ENCODE results near the gene CCL25. TPM values are rescaled to one million over a fixed set of nuclear protein-coding genes. Genes with fewer than 3 reads are reported as not detected.
"Not testable (repeated sequence)": the region's sequence is repeated elsewhere in the genome, so short reads cannot be mapped to it uniquely, and the experiment has no call there.

CCL25 gene, protein sequence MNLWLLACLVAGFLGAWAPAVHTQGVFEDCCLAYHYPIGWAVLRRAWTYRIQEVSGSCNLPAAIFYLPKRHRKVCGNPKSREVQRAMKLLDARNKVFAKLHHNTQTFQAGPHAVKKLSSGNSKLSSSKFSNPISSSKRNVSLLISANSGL
- polyA plus RNA-seq (ENCODE audit: low read depth in 6 of 6) = under 1 TPM in 1 of 6 donors, not detected in 5; 0.71 TPM

GRCh38 chr19:8052464-8052859 is at the start of gene CCL25:
Gene CCL25 (plus strand): TSS chr19:8052760. CDS start chr19:8053050, 290 bp downstream.
- Mint-ChIP-seq H3K27ac (peak within 1 kb of the TSS in 5 of 6 donors; percentile 35 to 82 (median 43)), H3K36me3 (no peaks in the 10 kb centered on the region), H3K9me3 (no peaks in the 10 kb centered on the region), H3K4me1 (peaks cover 11 to 21% (median 19%) of the 10 kb centered on the region in 3 donors), H3K4me3 (peak within 1 kb of the TSS; percentile 3 to 80 (median 52)), H3K27me3 (no peaks in the 10 kb centered on the region)
- ATAC-seq (ENCODE audit: low read depth in 2 of 2) (no peak), DNase-seq (no peak)

- Mint-ChIP-seq H3K27ac (peak overlapping the region; percentile 7 to 97 (median 83)), H3K4me3 (peak overlapping the region; percentile 81 to 98 (median 91)), H3K27me3 (no peaks in the 10 kb centered on the region), H3K9me3 (no peaks in the 10 kb centered on the region), H3K36me3 (no peaks in the 10 kb centered on the region), H3K4me1 (peaks cover 38 to 52% (median 39%) of the 10 kb centered on the region in 3 donors)
- no peak for DNase-seq
- no peak for ATAC-seq (ENCODE audit: low read depth in 2 of 2)
Measured at GRCh38 chr19:8004001-8004400, 48.6 kb upstream of the CCL25 start.

- H3K27me3 Mint-ChIP-seq = no peaks in the 10 kb centered on the region
- no peaks in the 10 kb centered on the region for H3K36me3 Mint-ChIP-seq
- DNase-seq (peak; percentile 23), ATAC-seq (ENCODE audit: low read depth in 2 of 2) (peak; percentile 15 to 22)
- H3K4me1 Mint-ChIP-seq = peaks cover 35 to 45% (median 36%) of the 10 kb centered on the region in 3 donors
- H3K4me3 Mint-ChIP-seq = peak overlapping the region; percentile 81 to 98 (median 91)
- H3K9me3 Mint-ChIP-seq = no peaks in the 10 kb centered on the region
- peak overlapping the region; percentile 7 to 97 (median 83) for H3K27ac Mint-ChIP-seq
Measured at GRCh38 chr19:8004723-8005513, 47.6 kb upstream of the CCL25 start.

GRCh38 chr19:8005534-8006256 is 46.9 kb upstream of the CCL25 start, which contains the start of gene ELAVL1:
Gene ELAVL1 (minus strand): TSS chr19:8005641. CDS start chr19:7991815, 13,826 bp downstream.
- H3K9me3 Mint-ChIP-seq = no peaks in the 10 kb centered on the region
- H3K4me1 Mint-ChIP-seq = peaks cover 35 to 40% (median 36%) of the 10 kb centered on the region in 3 donors
- H3K36me3 Mint-ChIP-seq = no peaks in the 10 kb centered on the region
- peak within 1 kb of the TSS; percentile 81 to 98 (median 92) for H3K4me3 Mint-ChIP-seq
- ATAC-seq (ENCODE audit: low read depth in 2 of 2) (peak; percentile 92 to 93), DNase-seq (peak; percentile 90)
- H3K27ac Mint-ChIP-seq = peak within 1 kb of the TSS; percentile 18 to 97 (median 90)
- H3K27me3 Mint-ChIP-seq = no peaks in the 10 kb centered on the region

DNA sequence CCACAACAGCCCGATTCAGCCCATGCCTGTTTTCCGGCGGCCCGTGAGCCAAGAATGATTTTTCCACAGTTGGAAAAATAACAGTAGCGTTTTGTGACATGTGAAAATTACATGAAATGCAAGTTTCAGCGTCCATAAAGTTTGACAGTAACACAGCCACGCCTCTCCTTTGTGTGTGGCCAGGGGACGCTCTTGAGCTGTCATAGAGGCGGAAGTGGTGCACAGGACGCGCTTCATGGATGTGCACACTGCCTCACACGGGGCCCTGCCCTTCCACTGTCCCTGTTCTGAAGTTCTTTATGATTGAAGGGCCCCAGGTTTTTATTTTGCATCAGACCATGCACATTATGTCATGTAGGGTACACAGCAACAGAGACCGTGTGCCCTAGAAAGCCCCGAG is 34.8 kb upstream of the CCL25 start:
- ATAC-seq (ENCODE audit: low read depth in 2 of 2) (peak; percentile 99 to 100), DNase-seq (peak; percentile 37)
- H3K27ac Mint-ChIP-seq = peak overlapping the region in 5 of 6 donors; percentile 6 to 82 (median 38)
- no peaks in the 10 kb centered on the region for H3K27me3 Mint-ChIP-seq
- H3K9me3 Mint-ChIP-seq = no peaks in the 10 kb centered on the region
- H3K4me1 Mint-ChIP-seq = peaks cover 9 to 15% (median 10%) of the 10 kb centered on the region in 3 donors
- H3K4me3 Mint-ChIP-seq = peak overlapping the region in 2 of 8 donors; percentile 33 to 47
- no peaks in the 10 kb centered on the region for H3K36me3 Mint-ChIP-seq

DNA sequence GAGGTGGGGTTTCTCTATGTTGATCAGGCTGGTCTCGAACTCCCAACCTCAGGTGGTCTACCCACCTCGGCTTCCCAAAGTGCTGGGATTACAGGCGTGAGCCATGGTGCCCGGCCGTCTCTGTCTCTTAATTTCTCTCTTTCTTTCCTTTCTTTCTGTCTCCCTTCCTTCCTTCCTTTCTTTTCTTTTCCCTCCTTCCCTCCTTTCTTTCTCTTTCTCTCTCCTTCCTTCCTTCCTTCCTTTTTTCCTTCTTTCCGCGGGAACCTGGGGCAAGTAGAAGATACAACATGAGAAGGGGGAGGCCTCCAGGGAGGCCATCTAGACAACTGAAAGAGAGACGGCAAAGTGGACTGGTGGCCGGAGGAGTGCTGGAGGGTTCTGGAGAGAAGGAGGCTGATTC is 31.9 kb upstream of the CCL25 start:
- no peaks in the 10 kb centered on the region for H3K9me3 Mint-ChIP-seq
- no peaks in the 10 kb centered on the region for H3K27me3 Mint-ChIP-seq
- DNase-seq (no peak), ATAC-seq (ENCODE audit: low read depth in 2 of 2) (no peak)
- H3K27ac Mint-ChIP-seq = peak overlapping the region in 1 of 6 donors; percentile 39
- H3K4me3 Mint-ChIP-seq = no peak overlapping the region
- H3K36me3 Mint-ChIP-seq = no peaks in the 10 kb centered on the region
- peaks cover 9 to 15% (median 10%) of the 10 kb centered on the region in 3 donors for H3K4me1 Mint-ChIP-seq

DNA sequence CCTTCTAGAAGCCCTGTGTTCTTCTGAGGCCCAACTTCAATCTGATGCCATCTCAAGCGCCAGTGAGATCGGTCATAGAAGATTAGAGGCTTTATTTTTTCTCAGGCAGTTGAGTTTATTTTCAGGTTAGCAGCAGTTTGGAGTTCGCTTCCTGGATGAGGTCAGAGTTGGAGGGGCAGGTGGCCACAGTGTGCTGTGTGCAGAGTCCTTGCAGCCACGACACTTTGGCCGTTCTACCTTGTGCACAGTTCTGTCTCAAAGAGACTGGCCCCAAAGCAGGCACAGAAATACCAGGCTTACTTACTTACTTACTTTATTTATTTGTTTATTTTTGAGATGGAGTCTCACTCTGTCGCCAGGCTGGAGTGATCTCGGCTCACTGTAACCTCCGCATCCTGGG is 31.2 kb upstream of the CCL25 start:
- Mint-ChIP-seq H3K27me3 (no peaks in the 10 kb centered on the region), H3K27ac (no peak overlapping the region), H3K36me3 (no peaks in the 10 kb centered on the region), H3K4me1 (peaks cover 9 to 11% (median 10%) of the 10 kb centered on the region in 3 donors), H3K9me3 (no peaks in the 10 kb centered on the region), H3K4me3 (no peak overlapping the region)
- DNase-seq (no peak), ATAC-seq (ENCODE audit: low read depth in 2 of 2) (no peak)

- H3K9me3 Mint-ChIP-seq = no peaks in the 10 kb centered on the region
- no peak overlapping the region for H3K27ac Mint-ChIP-seq
Measured at GRCh38 chr19:8022275-8022674, 30.3 kb upstream of the CCL25 start.

GRCh38 chr19:8023371-8023770 is 29.2 kb upstream of the CCL25 start:
- Mint-ChIP-seq H3K27me3 (no peaks in the 10 kb centered on the region), H3K9me3 (no peaks in the 10 kb centered on the region), H3K27ac (peak overlapping the region in 1 of 6 donors; percentile 29), H3K4me1 (no peaks in the 10 kb centered on the region), H3K4me3 (no peak overlapping the region), H3K36me3 (no peaks in the 10 kb centered on the region)
- ATAC-seq (ENCODE audit: low read depth in 2 of 2) = no peak
- no peak for DNase-seq

More at GRCh38 chr19:8022275-8022674, 30.3 kb upstream of the CCL25 start:
- H3K27me3 Mint-ChIP-seq = no peaks in the 10 kb centered on the region
- DNase-seq (no peak), ATAC-seq (ENCODE audit: low read depth in 2 of 2) (no peak)
- H3K4me3 Mint-ChIP-seq = no peak overlapping the region
- peaks cover 8 to 9% (median 9%) of the 10 kb centered on the region in 3 donors for H3K4me1 Mint-ChIP-seq
- H3K36me3 Mint-ChIP-seq = no peaks in the 10 kb centered on the region

GRCh38 chr19:8024256-8024655 is 28.3 kb upstream of the CCL25 start:
- not testable (repeated sequence) for ATAC-seq (ENCODE audit: low read depth in 2 of 2); H3K9me3 Mint-ChIP-seq; H3K27me3 Mint-ChIP-seq; H3K4me3 Mint-ChIP-seq; DNase-seq; H3K4me1 Mint-ChIP-seq; H3K36me3 Mint-ChIP-seq; H3K27ac Mint-ChIP-seq

- no peaks in the 10 kb centered on the region for H3K4me1 Mint-ChIP-seq
- H3K9me3 Mint-ChIP-seq = no peaks in the 10 kb centered on the region
- H3K36me3 Mint-ChIP-seq = no peaks in the 10 kb centered on the region
- DNase-seq = no peak
- ATAC-seq (ENCODE audit: low read depth in 2 of 2) = no peak
- no peak overlapping the region for H3K4me3 Mint-ChIP-seq
- no peak overlapping the region for H3K27ac Mint-ChIP-seq
- H3K27me3 Mint-ChIP-seq = peaks cover 0 to under 1% (median 0%) of the 10 kb centered on the region in 3 donors
Measured at GRCh38 chr19:8025316-8025715, 27.2 kb upstream of the CCL25 start.

- H3K27ac Mint-ChIP-seq = no peak overlapping the region
- H3K9me3 Mint-ChIP-seq = no peaks in the 10 kb centered on the region
- DNase-seq = no peak
- peaks cover 6 to 16% (median 9%) of the 10 kb centered on the region in 3 donors for H3K27me3 Mint-ChIP-seq
- H3K4me3 Mint-ChIP-seq = no peak overlapping the region
- H3K4me1 Mint-ChIP-seq = no peaks in the 10 kb centered on the region
- no peaks in the 10 kb centered on the region for H3K36me3 Mint-ChIP-seq
- ATAC-seq (ENCODE audit: low read depth in 2 of 2) = no peak
Measured at GRCh38 chr19:8028951-8029491, 23.5 kb upstream of the CCL25 start.

GRCh38 chr19:8030960-8031359 is 21.6 kb upstream of the CCL25 start:
- ATAC-seq (ENCODE audit: low read depth in 2 of 2) = no peak
- Mint-ChIP-seq H3K4me1 (no peaks in the 10 kb centered on the region), H3K27me3 (peaks cover 6 to 22% (median 9%) of the 10 kb centered on the region in 3 donors), H3K36me3 (no peaks in the 10 kb centered on the region), H3K9me3 (no peaks in the 10 kb centered on the region), H3K27ac (no peak overlapping the region), H3K4me3 (no peak overlapping the region)
- DNase-seq = no peak

Data from naive B cell (primary cell).